ENCODE data around the gene UFC1. TPM values are rescaled to one million over a fixed set of nuclear protein-coding genes. Genes with fewer than 3 reads are reported as not detected.

The UFC1 gene
- total RNA-seq = 10 to 100 TPM; 44.2 to 98.8 (median 80.2) TPM

- H3K27ac ChIP-seq = peak within 1 kb of the TSS; percentile 97
- no peaks in the 10 kb centered on the region for H3K9me3 ChIP-seq
- peak; percentile 88 to 93 for DNase-seq (ENCODE audit: low spot score in 2 of 2)
- H3K27me3 ChIP-seq = no peaks in the 10 kb centered on the region
- WGBS = under 1% methylated on average over 33 of the region's 33 CpGs
- TF ChIP-seq CTCF (IDR thresholded peaks at IDR 0.05) (no peak), POLR2A (IDR thresholded peaks at IDR 0.05) (peak in 1 of 2 donors; percentile 49), EP300 (IDR thresholded peaks at IDR 0.05) (no peak), POLR2AphosphoS5 (IDR thresholded peaks at IDR 0.05) (peak; percentile 57 to 81 (median 75))
- no peaks in the 10 kb centered on the region for H3K36me3 ChIP-seq
- peak within 1 kb of the TSS; percentile 67 for H3K4me3 ChIP-seq
- peaks cover 22% of the 10 kb centered on the region for H3K4me1 ChIP-seq
Observed at GRCh38 chr1:161153682-161154337, at the start of gene UFC1. Gene UFC1, plus strand, starts transcription at chr1:161153978. Its CDS starts 20 bp downstream, at chr1:161153998.

DNA sequence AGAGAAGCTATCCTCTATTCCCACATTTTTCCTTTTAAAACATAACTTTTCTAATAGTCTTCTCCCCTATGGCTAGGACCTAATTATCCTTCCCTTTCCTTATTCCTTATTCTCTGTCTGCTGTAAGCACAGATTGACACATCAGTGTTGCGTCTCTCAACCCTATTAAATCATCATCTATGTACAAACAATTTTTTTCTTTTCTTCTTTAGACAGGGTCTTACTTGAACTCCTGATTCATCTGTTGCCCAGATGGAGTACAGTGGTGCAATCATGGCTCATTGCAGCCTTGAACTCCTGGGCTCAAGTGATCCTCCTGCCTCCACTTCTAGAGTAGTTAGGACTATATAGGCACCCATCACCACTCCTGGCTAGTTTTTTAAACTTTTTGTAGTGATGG is 47.3 kb upstream of the UFC1 start:
- no peak for DNase-seq (ENCODE audit: low spot score in 2 of 2)
- no peaks in the 10 kb centered on the region for H3K4me1 ChIP-seq
- H3K27ac ChIP-seq = no peak overlapping the region
- WGBS = 100% methylated on average over 1 of the region's 1 CpG
- H3K27me3 ChIP-seq = no peaks in the 10 kb centered on the region
- no peaks in the 10 kb centered on the region for H3K9me3 ChIP-seq
- TF ChIP-seq POLR2AphosphoS5 (IDR thresholded peaks at IDR 0.05) = no peak
- no peak for TF ChIP-seq POLR2A (IDR thresholded peaks at IDR 0.05)
- TF ChIP-seq EP300 (IDR thresholded peaks at IDR 0.05) = no peak
- H3K4me3 ChIP-seq = no peak overlapping the region
- peaks cover 17% of the 10 kb centered on the region for H3K36me3 ChIP-seq

- 98% methylated on average over 3 of the region's 3 CpGs for WGBS
- Histone ChIP-seq H3K4me1 (peaks cover 17% of the 10 kb centered on the region), H3K27ac (no peak overlapping the region), H3K36me3 (peaks cover 14% of the 10 kb centered on the region), H3K27me3 (no peaks in the 10 kb centered on the region), H3K9me3 (no peaks in the 10 kb centered on the region), H3K4me3 (no peak overlapping the region)
- TF ChIP-seq EP300 (IDR thresholded peaks at IDR 0.05) (no peak), POLR2AphosphoS5 (IDR thresholded peaks at IDR 0.05) (no peak), POLR2A (IDR thresholded peaks at IDR 0.05) (no peak), CTCF (IDR thresholded peaks at IDR 0.05) (no peak)
- DNase-seq (ENCODE audit: low spot score in 2 of 2) = no peak
Observed at GRCh38 chr1:161111117-161111516, 42.7 kb upstream of the UFC1 start.

DNA sequence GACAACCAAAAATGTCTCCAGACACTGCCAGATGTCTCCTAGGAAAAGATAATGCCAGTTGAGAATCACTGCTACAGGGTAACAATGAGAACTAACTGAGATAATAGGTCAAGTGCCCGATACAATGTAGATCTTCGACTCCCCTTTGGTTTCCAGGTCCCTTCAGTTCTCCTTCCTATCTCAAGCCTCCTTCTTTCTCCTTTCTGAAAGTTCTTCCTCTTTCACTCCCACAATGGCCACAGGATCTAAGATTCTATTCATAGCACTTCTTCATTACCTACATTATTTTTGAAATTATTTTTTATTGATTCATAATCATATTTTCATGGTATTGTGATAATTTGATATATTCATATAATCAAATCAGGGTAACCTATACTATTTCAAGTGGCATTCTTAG is 42.3 kb upstream of the UFC1 start:
- Histone ChIP-seq H3K27me3 (no peaks in the 10 kb centered on the region), H3K4me3 (no peak overlapping the region), H3K27ac (no peak overlapping the region), H3K9me3 (no peaks in the 10 kb centered on the region), H3K4me1 (peaks cover 21% of the 10 kb centered on the region), H3K36me3 (peaks cover 14% of the 10 kb centered on the region)
- TF ChIP-seq CTCF (IDR thresholded peaks at IDR 0.05) = no peak
- no peak for TF ChIP-seq POLR2A (IDR thresholded peaks at IDR 0.05)
- TF ChIP-seq POLR2AphosphoS5 (IDR thresholded peaks at IDR 0.05) = no peak
- no peak for TF ChIP-seq EP300 (IDR thresholded peaks at IDR 0.05)
- DNase-seq (ENCODE audit: low spot score in 2 of 2) = no peak
- WGBS = 87% methylated on average over 2 of the region's 2 CpGs

GRCh38 chr1:161113915-161114314 is 39.9 kb upstream of the UFC1 start:
- peaks cover 36% of the 10 kb centered on the region for H3K4me1 ChIP-seq

More at GRCh38 chr1:161113915-161114314, 39.9 kb upstream of the UFC1 start:
- Histone ChIP-seq H3K27me3 (no peaks in the 10 kb centered on the region), H3K4me3 (no peak overlapping the region), H3K9me3 (no peaks in the 10 kb centered on the region), H3K36me3 (peaks cover 14% of the 10 kb centered on the region), H3K27ac (no peak overlapping the region)
- DNase-seq (ENCODE audit: low spot score in 2 of 2) = no peak
- WGBS = 89% methylated on average over 1 of the region's 1 CpG
- TF ChIP-seq POLR2AphosphoS5 (IDR thresholded peaks at IDR 0.05) (no peak), EP300 (IDR thresholded peaks at IDR 0.05) (no peak), CTCF (IDR thresholded peaks at IDR 0.05) (no peak), POLR2A (IDR thresholded peaks at IDR 0.05) (no peak)
